Measurements from ENCODE around the gene DALRD3. TPM values are rescaled to one million over a fixed set of nuclear protein-coding genes. Genes with fewer than 3 reads are reported as not detected.

The DALRD3 gene
- total RNA-seq, 2 experiments from 2014 or later: 15.1 to 15.6 TPM

DNA sequence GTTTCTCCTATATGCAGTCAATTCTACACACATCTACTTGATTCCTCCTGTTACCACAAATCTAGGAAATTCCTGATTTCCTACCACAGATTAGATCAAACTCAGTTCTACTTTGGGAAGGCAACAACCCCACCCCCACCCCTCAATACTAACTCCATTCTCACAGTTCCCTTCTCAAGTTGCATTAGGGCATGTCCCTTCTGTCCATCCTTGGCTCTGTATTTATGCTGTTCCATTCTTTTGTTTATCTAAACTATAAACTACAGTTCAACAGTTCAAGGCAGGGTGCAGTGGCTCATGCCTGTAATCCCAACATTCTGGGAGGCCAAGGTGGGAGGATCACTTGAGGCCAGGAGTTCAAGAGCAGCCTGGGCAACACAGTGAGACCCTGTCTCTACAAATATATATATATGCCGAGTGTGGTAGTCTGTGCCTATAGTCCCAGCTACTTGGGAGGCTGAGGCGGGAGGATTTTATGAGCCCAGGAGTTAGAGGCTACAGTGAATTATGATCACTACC lies 36.0 kb upstream of the DALRD3 start:
- no peak overlapping the region for H3K27ac ChIP-seq (ENCODE audit: low read depth in 1 of 2, low read length in 2 of 2)
- TF ChIP-seq, protein P1, sequence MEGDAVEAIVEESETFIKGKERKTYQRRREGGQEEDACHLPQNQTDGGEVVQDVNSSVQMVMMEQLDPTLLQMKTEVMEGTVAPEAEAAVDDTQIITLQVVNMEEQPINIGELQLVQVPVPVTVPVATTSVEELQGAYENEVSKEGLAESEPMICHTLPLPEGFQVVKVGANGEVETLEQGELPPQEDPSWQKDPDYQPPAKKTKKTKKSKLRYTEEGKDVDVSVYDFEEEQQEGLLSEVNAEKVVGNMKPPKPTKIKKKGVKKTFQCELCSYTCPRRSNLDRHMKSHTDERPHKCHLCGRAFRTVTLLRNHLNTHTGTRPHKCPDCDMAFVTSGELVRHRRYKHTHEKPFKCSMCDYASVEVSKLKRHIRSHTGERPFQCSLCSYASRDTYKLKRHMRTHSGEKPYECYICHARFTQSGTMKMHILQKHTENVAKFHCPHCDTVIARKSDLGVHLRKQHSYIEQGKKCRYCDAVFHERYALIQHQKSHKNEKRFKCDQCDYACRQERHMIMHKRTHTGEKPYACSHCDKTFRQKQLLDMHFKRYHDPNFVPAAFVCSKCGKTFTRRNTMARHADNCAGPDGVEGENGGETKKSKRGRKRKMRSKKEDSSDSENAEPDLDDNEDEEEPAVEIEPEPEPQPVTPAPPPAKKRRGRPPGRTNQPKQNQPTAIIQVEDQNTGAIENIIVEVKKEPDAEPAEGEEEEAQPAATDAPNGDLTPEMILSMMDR (IDR thresholded peaks at IDR 0.05): no peak
- H3K4me1 ChIP-seq (ENCODE audit: insufficient read depth, low read length): no peaks in the 10 kb centered on the region
- Mint-ChIP-seq H3K9me3 (no peaks in the 10 kb centered on the region), H3K36me3 (ENCODE audit: low read depth) (peaks cover 79% of the 10 kb centered on the region), H3K4me1 (ENCODE audit: low read depth) (peaks cover 23% of the 10 kb centered on the region), H3K4me3 (no peak overlapping the region), H3K27me3 (no peaks in the 10 kb centered on the region), H3K27ac (peak overlapping the region; percentile 44)
- no peak overlapping the region for H3K4me3 ChIP-seq (ENCODE audit: low read length)
- ChIA-PET CTCF (interaction anchor here (1.4 kb wide), 1 partner anchor 40 kb away, joined by 3 read pairs; no protein-coding TSS in a partner anchor), POLR2A (no interaction called here)
- no peaks in the 10 kb centered on the region for H3K27me3 ChIP-seq (ENCODE audit: control insufficient read depth in 1 of 2, insufficient read depth in 2 of 2, low read length in 2 of 2)
- peaks cover 69% of the 10 kb centered on the region for H3K36me3 ChIP-seq (ENCODE audit: insufficient read depth, low read length)
- ATAC-seq (ENCODE audit: poor library complexity): no peak
- no peaks in the 10 kb centered on the region for H3K9me3 ChIP-seq (ENCODE audit: control insufficient read depth in 1 of 2, insufficient read depth in 1 of 2, low read length in 2 of 2)
- intact Hi-C loops (cut with DNase I, micrococcal nuclease): no loop called here
- DNase-seq: no peak

DNA sequence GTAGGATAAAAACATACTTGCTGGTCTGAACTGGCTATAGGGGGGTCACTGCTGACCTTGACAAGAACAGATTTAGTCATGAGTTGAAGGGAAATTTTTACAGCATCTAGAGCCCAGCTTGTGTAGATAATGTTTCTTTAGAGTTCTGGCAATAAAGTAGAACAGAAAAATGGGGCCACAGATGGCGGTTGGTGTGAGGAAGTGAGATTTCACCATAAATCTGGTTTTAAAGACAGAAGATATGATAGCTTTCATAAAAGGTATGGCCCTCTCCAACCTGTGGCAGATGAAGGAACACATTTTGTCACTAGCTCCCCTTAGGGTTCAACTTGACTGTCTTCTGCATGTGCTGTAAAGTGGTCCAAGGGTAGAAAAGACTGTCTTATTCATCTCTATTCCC lies 35.2 kb upstream of the DALRD3 start:
- DNase-seq (no peak), ATAC-seq (ENCODE audit: poor library complexity) (no peak)
- intact Hi-C loops (cut with DNase I, micrococcal nuclease): no loop called here
- ChIA-PET CTCF (interaction anchor here (1.4 kb wide), 1 partner anchor 41 kb away, joined by 3 read pairs; no protein-coding TSS in a partner anchor), POLR2A (no interaction called here)
- Histone ChIP-seq H3K9me3 (ENCODE audit: control insufficient read depth in 1 of 2, insufficient read depth in 1 of 2, low read length in 2 of 2) (no peaks in the 10 kb centered on the region), H3K4me3 (ENCODE audit: low read length) (no peak overlapping the region), H3K4me1 (ENCODE audit: insufficient read depth, low read length) (no peaks in the 10 kb centered on the region), H3K27ac (ENCODE audit: low read depth in 1 of 2, low read length in 2 of 2) (no peak overlapping the region), H3K36me3 (ENCODE audit: insufficient read depth, low read length) (peaks cover 69% of the 10 kb centered on the region), H3K27me3 (ENCODE audit: control insufficient read depth in 1 of 2, insufficient read depth in 2 of 2, low read length in 2 of 2) (no peaks in the 10 kb centered on the region)
- H3K27me3 Mint-ChIP-seq: no peaks in the 10 kb centered on the region
- peaks cover 83% of the 10 kb centered on the region for H3K36me3 Mint-ChIP-seq (ENCODE audit: low read depth)
- TF ChIP-seq, protein P1 (IDR thresholded peaks at IDR 0.05): no peak
- H3K27ac Mint-ChIP-seq: no peak overlapping the region
- H3K9me3 Mint-ChIP-seq: no peaks in the 10 kb centered on the region
- no peak overlapping the region for H3K4me3 Mint-ChIP-seq
- H3K4me1 Mint-ChIP-seq (ENCODE audit: low read depth): peaks cover 23% of the 10 kb centered on the region

DNA sequence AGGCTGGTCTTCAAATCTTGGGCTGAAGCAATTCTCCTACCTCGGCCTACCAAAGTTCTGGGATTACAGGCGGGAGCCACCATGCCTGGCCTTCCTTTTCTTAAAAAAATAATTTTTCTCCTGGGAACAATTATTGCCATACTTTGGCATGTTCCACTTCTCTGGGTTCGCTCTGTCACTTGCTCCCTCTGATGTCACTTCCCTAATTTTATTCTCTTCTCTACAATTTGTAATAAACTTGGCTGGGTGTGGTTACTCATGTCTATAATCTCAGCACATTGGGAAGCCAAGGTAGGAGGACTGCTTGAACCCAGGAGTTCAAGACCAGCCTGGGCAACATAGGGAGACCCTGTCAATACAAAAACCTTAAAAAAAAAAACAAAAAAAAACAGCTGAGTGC lies 16.9 kb upstream of the DALRD3 start:
- Histone ChIP-seq H3K27me3 (ENCODE audit: control insufficient read depth in 1 of 2, insufficient read depth in 2 of 2, low read length in 2 of 2) (no peaks in the 10 kb centered on the region), H3K36me3 (ENCODE audit: insufficient read depth, low read length) (peaks cover 78% of the 10 kb centered on the region), H3K4me3 (ENCODE audit: low read length) (no peak overlapping the region), H3K9me3 (ENCODE audit: control insufficient read depth in 1 of 2, insufficient read depth in 1 of 2, low read length in 2 of 2) (no peaks in the 10 kb centered on the region), H3K27ac (ENCODE audit: low read depth in 1 of 2, low read length in 2 of 2) (no peak overlapping the region), H3K4me1 (ENCODE audit: insufficient read depth, low read length) (no peaks in the 10 kb centered on the region)
- ChIA-PET CTCF (no interaction called here), POLR2A (interaction anchor here (0.9 kb wide), 1 partner anchor 13 kb away, joined by 3 read pairs; the partner anchor contains the start of gene NDUFAF3)
- H3K4me1 Mint-ChIP-seq (ENCODE audit: low read depth): no peaks in the 10 kb centered on the region
- DNase-seq (no peak), ATAC-seq (ENCODE audit: poor library complexity) (no peak)
- H3K9me3 Mint-ChIP-seq: no peaks in the 10 kb centered on the region
- intact Hi-C loops (cut with DNase I, micrococcal nuclease): no loop called here
- no peaks in the 10 kb centered on the region for H3K27me3 Mint-ChIP-seq
- peaks cover 62% of the 10 kb centered on the region for H3K36me3 Mint-ChIP-seq (ENCODE audit: low read depth)
- no peak overlapping the region for H3K4me3 Mint-ChIP-seq
- TF ChIP-seq, protein P1 (IDR thresholded peaks at IDR 0.05): no peak
- peak overlapping the region; percentile 27 for H3K27ac Mint-ChIP-seq
